GM12801 (cell line): ENCODE data around the gene RFX1.

Source experiments
- TF ChIP-seq, protein P1 (sequence below): IDR thresholded peaks from one replicate; pipeline ENCODE4 v1.5.1; 2011; ENCODE audit warnings: control low read depth; ENCODE audit not compliant: insufficient read length; ENCODE audit errors: extremely low read depth

The RFX1 gene

GRCh38 chr19:13955662-13956364 is 50.3 kb downstream of the RFX1 start:
- TF ChIP-seq, protein P1, sequence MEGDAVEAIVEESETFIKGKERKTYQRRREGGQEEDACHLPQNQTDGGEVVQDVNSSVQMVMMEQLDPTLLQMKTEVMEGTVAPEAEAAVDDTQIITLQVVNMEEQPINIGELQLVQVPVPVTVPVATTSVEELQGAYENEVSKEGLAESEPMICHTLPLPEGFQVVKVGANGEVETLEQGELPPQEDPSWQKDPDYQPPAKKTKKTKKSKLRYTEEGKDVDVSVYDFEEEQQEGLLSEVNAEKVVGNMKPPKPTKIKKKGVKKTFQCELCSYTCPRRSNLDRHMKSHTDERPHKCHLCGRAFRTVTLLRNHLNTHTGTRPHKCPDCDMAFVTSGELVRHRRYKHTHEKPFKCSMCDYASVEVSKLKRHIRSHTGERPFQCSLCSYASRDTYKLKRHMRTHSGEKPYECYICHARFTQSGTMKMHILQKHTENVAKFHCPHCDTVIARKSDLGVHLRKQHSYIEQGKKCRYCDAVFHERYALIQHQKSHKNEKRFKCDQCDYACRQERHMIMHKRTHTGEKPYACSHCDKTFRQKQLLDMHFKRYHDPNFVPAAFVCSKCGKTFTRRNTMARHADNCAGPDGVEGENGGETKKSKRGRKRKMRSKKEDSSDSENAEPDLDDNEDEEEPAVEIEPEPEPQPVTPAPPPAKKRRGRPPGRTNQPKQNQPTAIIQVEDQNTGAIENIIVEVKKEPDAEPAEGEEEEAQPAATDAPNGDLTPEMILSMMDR = no peak

DNA sequence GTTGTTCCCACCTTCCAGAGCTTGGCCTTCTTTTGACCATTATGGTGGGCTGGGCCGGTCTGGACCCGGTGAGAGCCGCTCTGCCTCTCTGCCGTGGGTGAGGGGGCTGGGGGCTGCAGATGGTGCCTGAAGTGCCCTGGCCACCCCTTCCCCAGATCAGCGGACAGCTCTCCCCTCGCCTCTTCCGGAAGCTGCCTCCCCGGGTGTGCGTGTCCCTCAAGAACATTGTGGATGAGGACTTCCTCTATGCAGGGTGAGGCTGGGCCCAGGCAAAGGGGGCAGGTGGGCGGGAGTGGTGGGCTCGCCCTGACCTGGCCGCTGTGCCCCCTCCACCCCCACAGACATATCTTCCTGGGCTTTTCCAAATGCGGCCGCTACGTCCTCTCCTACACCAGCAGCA is 51.9 kb downstream of the RFX1 start:
- TF ChIP-seq, protein P1 = no peak

DNA sequence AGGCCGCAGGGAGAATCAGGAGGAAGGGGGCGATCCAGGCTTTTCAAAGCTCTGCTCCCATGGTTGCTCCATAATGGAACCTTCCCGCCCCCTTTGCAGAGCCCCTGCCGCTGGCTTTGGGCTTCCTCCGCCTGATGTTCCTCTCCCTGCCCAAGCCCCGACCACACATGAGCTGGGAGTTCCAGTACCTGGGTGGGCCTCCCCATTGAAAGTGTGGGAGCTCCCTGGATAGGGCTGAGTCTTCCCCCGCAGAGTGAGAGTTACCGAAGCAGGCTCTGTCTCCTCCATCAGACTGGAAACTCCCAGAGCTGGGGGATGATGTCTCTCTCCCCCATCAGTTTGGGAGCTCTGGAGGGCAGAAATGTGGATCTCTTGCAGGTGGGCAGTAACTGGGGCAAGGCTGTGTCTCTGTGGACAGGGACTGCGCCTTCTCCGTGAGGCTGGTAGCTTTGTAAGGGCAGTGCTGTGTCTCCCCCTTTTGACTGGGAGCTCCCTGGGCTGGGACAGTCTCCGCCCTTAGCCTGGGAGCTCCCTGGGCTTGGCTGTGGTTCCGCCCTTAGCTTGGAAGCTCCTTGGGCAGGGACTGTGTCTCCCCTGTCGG is 53.1 kb downstream of the RFX1 start:
- TF ChIP-seq, protein P1 = no peak

DNA sequence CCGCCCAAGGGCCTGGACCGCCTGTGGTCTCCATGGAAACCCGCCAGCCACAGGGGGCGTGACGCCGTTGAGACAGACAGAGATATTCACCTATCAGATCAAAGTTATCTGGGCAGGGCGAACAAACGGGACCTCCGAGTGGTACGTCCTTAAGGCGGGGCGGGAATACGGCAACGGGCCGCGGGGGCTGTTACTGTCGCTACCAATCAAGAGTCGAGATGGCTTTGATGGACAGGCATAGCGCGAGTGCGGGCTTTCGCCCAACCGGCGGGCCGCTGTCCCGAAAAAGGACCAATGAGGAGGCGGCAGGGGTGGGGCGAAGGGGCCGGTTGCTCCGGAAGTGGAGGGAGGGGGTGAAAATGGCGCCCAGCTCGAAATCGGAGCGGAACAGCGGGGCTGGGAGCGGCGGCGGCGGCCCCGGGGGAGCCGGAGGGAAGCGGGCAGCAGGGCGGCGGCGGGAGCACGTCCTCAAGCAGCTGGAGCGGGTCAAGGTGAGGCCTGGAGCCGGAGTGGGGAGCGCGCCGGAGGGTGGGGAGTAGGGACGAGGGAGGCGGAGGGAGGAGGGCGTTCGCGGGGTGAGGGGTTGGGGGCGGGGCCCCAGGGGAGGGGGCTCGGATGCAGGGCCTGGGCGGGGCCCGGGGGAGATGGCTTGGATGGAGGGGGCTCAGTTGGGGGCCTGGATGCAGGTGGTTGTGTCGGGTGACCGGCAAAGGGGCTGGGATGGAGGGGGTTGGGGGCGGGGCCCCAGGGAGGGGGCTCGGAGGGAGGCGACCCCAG is 53.8 kb downstream of the RFX1 start, which contains the start of gene DCAF15:
Gene DCAF15 (plus strand): TSS at position 356 of the 777 bp plus-strand sequence. CDS start 4 bp downstream, at position 360.
- TF ChIP-seq, protein P1 = no peak

- TF ChIP-seq, protein P1 = no peak
Measured at GRCh38 chr19:13951799-13952153, 54.3 kb downstream of the RFX1 start.

GRCh38 chr19:13951043-13951442 is 55.1 kb downstream of the RFX1 start:
- TF ChIP-seq, protein P1 = no peak

- TF ChIP-seq, protein P1 = no peak
Measured at GRCh38 chr19:13946414-13946813, 59.7 kb downstream of the RFX1 start.
